ENCODE data around the gene DNAH8.

DNAH8 gene

DNA sequence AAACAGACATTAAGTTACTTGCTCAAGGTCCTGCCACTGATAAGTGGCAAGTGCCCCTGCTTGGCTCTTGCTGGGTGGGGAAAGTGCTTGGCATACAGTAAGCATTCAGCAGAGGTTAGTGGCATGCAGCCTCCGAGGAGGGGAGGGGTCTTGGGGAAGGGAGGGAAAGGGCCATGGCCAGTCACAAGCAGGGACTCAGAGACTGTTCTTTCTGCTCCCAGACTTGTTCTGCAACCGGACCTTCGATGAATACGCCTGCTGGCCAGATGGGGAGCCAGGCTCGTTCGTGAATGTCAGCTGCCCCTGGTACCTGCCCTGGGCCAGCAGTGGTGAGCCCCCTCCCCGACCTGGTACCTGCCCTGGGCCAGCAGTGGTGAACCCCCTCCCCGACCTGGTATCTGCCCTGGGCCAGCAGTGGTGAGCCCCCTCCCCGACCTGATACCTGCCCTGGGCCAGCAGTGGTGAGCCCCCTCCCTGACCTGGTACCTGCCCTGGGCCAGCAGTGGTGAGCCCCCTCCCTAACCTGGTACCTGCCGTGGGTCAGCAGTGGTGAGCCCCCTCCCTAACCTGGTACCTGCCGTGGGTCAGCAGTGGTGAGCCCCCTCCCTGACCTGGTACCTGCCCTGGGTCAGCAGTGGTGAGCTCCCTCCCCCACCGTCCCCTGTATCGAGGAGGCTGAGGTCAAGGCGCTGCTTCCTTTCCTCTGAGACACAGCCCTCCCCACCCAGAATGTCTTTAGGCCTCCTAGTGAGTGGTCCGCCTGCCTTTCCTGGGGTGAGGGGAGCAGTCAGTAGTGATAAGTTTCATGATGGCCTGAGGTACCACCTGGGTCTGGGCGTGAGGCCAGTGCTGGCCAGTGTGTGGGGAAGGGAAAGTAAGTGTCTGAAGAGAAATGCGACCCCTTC, 342.4 kb downstream of the DNAH8 start:
- no peak for DNase-seq (ENCODE audit: insufficient read length, low spot score)
- TF ChIP-seq, protein P1, sequence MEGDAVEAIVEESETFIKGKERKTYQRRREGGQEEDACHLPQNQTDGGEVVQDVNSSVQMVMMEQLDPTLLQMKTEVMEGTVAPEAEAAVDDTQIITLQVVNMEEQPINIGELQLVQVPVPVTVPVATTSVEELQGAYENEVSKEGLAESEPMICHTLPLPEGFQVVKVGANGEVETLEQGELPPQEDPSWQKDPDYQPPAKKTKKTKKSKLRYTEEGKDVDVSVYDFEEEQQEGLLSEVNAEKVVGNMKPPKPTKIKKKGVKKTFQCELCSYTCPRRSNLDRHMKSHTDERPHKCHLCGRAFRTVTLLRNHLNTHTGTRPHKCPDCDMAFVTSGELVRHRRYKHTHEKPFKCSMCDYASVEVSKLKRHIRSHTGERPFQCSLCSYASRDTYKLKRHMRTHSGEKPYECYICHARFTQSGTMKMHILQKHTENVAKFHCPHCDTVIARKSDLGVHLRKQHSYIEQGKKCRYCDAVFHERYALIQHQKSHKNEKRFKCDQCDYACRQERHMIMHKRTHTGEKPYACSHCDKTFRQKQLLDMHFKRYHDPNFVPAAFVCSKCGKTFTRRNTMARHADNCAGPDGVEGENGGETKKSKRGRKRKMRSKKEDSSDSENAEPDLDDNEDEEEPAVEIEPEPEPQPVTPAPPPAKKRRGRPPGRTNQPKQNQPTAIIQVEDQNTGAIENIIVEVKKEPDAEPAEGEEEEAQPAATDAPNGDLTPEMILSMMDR (IDR thresholded peaks at IDR 0.05; ENCODE audit: insufficient read depth, missing control alignments): no peak
- FAIRE-seq: no peak

DNA sequence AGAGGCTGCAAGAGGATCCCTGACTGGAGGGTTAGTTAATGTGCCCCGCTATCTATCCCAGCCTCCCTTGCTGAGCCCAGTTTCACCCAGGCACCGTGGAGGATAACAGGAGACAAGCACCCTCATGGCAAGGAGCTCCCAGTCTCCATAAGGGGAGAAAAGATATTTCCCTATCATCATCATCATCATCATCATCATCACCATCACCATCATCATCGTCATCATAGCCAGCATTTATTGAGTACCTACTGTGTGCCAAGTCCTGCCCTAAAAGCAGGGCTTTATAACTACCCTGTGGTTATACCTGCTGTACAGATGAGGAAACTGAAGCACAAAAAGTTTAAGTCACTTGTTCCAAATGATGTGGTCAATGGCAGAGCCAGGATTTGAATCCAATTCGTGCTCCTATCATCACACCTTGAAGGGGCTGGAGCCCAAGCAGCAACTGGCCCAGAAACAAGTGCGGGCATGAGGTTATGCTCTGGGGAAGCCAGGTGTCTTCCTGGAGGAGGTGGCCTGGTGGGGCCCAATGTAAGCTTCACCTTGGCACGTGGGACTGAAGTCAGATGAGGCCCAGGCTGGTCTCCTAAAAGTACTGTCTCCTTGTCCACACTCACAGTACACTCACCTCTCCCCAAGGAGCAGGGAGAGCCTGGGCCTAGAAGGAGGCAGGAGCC, 343.5 kb downstream of the DNAH8 start:
- TF ChIP-seq, protein P1 (IDR thresholded peaks at IDR 0.05; ENCODE audit: insufficient read depth, missing control alignments): no peak
- FAIRE-seq (no peak), DNase-seq (ENCODE audit: insufficient read length, low spot score) (no peak)

DNA sequence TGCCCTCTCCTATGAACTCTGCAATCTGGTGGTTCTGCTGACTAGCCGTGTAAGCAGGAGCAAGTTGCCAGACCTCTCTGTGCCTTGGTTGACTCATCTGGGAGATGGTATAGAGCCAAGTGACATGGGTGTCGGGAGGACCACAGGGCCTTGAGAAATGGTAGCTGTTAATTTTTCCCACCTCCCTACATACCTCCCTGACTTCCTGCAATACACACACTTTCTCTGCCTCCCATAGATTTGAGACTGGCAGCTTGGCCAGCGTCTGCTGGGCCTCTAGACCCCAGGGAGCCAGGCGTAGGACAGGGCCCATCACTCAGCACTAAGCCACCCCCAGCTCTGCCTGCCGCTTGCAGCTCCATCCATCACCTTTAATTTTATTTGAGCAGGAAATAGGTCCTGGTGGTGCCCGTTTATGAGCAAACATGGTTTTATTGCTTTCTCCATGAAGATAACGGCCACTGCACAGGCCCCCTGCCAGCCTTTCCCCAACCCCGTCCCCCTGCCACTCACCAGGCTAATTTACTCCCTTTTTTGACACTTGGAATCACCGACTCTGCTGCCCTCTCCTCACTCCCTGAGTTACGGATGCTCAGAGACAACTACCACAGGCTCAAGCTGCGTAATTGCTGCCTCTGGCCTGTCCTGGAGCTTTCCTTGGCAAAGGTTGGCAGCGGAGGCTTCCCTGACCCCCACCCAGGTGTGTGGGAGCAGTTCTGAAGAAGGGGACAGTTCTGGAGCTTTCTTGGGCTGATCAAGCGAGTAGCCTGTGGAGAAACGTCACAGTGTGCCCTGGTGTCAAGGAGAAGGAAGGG, 344.6 kb downstream of the DNAH8 start:
- DNase-seq (ENCODE audit: insufficient read length, low spot score) (no peak), FAIRE-seq (no peak)
- TF ChIP-seq, protein P1 (IDR thresholded peaks at IDR 0.05; ENCODE audit: insufficient read depth, missing control alignments): no peak

DNA sequence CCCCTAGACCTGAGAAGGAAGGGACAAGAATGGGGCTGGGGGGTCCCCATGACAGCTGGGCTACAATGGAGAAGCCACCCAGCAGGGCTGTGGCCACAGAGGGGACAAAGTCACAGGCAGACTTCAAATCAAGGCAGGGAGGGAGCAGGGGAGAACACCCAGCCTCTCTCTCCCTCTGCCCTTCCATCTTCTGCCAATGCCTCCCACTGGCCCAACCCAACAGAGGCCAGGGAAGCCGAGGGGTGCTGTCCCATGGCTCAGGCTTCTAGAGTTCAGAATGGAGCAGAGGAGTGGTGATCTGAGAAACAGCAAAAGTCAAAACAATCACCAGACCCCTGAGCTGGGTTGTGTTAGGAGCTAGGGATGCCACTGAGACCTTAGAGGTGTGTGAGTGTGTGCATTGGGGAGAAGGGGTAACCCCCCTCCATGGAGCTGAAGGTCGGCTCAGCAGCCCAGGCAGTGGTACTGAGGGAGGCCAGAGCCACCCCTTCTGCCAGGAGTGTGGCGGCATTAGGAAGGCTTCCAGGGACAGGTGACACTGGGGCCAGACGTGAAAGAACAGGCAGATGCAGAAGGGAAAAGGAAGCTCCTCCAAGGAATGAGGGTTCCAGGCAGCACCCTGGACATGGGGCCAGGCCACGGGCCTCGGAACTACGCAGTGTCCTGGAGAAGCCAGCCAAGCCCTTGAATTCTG, 345.5 kb downstream of the DNAH8 start:
- TF ChIP-seq, protein P1 (IDR thresholded peaks at IDR 0.05; ENCODE audit: insufficient read depth, missing control alignments): no peak
- FAIRE-seq (no peak), DNase-seq (ENCODE audit: insufficient read length, low spot score) (no peak)

DNA sequence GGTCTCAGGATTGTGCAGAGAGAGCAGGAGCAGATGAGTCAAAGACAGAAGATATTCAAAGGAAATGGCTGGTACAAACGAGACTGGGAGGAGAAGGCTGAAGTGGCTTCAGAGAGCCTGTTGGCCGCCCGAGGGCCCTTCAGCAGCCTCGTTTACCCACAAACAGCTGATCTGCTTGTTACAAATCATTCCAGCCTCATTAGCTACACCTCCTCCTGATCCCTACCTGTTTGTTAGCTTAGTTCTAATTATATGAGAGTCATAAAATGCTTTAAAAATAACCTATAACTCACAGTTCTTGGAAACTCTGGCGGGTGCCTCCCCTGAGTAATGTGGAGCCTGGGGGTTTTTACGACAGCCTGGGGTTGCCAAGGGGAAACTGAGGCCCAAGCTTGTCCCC, 346.1 kb downstream of the DNAH8 start:
- TF ChIP-seq, protein P1 (IDR thresholded peaks at IDR 0.05; ENCODE audit: insufficient read depth, missing control alignments): no peak
- FAIRE-seq: no peak
- no peak for DNase-seq (ENCODE audit: insufficient read length, low spot score)

DNA sequence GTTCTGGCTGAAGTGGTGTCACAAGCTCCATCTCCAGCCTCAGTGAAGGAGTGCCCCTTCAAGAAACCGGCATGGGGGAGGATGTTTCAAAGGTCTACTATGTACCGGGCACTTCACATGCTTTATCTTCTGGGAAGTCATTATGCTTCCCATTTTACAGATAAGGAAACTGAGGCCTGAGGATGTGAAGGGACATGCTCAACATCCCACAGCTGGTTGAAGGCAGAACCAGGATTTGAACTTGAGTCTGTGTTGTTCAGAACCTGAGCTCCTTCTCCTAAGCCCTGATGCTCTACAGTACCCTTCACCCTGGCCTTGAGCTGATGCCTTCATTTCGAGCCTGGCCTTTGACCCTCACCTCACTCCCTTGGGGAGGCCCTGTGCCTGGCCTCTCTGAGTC, 346.5 kb downstream of the DNAH8 start:
- TF ChIP-seq, protein P1 (IDR thresholded peaks at IDR 0.05; ENCODE audit: insufficient read depth, missing control alignments): no peak
- DNase-seq (ENCODE audit: insufficient read length, low spot score) (no peak), FAIRE-seq (no peak)

All from D721Med (cell line).